ENCODE data around the gene CTNNA1. TPM values are rescaled to one million over a fixed set of nuclear protein-coding genes. Genes with fewer than 3 reads are reported as not detected.

CTNNA1 gene
- total RNA-seq, 1 donor from 2014 or later = 495 TPM

DNA sequence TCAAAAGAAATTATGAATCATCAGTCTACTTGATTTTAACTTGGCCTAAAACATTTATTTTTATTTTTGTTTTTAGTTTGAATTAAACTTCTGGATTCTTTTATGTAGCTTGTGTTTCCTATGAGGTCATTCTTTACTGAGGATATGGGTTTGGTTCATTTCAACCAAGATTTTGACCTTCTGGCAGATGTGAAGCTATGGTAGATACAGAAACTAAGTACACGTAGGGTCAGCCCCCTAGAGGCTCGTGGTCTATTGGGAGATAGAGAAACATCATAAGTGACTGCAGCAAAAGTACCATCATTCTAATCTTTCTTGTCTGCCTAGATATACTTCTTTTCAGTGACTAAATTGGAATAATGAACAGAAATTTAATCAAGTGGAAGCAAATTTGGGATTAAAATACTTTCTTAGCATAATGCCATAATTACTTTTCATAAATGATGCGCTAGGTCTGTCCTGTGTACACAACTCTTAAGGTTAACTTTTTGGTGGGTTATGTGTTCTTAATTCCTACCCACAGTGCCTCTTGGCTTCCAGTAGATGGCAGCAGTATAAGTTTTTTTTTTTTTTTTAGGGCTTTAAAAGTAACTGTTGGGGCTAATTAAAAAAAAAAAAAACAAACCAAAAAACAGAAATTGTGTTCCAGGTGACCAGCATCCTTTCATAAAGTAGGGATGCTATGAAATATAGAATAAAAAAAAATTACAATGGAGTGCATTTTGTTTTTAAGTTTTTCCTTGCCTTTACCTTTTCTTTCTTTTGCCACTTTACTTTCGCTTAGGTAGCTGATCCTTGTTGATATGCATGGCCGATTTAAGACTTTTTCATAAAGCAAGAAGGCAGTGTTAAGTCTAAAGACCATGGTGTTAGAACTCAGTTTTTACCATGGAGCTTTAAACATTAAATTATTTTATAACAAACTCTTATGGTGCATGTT is 72.0 kb downstream of the CTNNA1 start:
- DNase-seq (ENCODE audit: low read depth) = peak; percentile 13
- TF ChIP-seq, protein P1, sequence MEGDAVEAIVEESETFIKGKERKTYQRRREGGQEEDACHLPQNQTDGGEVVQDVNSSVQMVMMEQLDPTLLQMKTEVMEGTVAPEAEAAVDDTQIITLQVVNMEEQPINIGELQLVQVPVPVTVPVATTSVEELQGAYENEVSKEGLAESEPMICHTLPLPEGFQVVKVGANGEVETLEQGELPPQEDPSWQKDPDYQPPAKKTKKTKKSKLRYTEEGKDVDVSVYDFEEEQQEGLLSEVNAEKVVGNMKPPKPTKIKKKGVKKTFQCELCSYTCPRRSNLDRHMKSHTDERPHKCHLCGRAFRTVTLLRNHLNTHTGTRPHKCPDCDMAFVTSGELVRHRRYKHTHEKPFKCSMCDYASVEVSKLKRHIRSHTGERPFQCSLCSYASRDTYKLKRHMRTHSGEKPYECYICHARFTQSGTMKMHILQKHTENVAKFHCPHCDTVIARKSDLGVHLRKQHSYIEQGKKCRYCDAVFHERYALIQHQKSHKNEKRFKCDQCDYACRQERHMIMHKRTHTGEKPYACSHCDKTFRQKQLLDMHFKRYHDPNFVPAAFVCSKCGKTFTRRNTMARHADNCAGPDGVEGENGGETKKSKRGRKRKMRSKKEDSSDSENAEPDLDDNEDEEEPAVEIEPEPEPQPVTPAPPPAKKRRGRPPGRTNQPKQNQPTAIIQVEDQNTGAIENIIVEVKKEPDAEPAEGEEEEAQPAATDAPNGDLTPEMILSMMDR (IDR thresholded peaks at IDR 0.05; ENCODE audit: insufficient read depth, low read length, severe bottlenecking) = peak; percentile 25
- no peak overlapping the region for H3K4me3 ChIP-seq (ENCODE audit: low read depth, low read length)
- H3K27me3 ChIP-seq (ENCODE audit: control insufficient read depth, insufficient read depth, low read length) = no peaks in the 10 kb centered on the region
- H3K36me3 ChIP-seq (ENCODE audit: control insufficient read depth, insufficient read depth, low read length) = peaks cover 13% of the 10 kb centered on the region
- no peak for FAIRE-seq

DNA sequence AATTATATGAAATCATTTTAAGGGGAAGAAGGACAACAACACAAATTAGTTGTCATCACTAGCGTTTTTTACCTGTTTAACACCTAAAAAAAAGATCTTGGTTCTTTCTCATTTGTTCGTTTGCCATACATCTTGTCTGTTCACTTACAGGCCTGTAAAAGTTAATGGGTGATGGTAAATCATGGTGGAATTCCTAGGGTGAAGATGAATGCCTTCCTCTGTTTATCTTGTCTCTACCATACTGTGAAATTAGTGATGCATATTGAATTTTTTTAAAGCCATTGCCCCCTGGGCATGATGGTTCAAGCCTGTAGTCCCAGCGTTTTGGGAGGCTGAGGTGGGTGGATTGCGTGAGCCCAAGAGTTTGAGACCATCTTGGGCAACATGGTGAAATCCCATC is 75.3 kb downstream of the CTNNA1 start:
- DNase-seq (ENCODE audit: low read depth) (no peak), FAIRE-seq (no peak)
- Histone ChIP-seq H3K27me3 (ENCODE audit: control insufficient read depth, insufficient read depth, low read length) (no peaks in the 10 kb centered on the region), H3K4me3 (ENCODE audit: low read depth, low read length) (no peak overlapping the region), H3K36me3 (ENCODE audit: control insufficient read depth, insufficient read depth, low read length) (peaks cover 16% of the 10 kb centered on the region)
- TF ChIP-seq, protein P1 (IDR thresholded peaks at IDR 0.05; ENCODE audit: insufficient read depth, low read length, severe bottlenecking) = no peak

DNA sequence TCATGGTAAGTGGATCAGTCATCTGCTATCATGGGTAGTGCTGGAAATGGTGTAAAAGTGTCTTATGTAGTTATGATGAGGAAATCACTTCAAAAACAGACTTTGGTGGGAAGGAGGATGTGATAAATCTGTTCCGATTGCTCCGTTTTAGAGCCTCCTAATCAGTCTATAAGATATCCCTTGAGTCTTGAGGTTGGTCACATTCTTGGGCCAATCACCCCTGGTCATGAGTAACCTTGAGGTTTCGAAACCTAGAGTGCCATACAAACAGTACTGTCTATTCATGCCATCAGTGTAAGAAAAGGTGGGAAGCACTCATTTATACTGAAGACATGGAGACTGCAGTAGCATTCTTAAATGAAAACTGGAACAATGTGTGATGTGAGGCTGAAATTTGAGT is 76.1 kb downstream of the CTNNA1 start:
- Histone ChIP-seq H3K4me3 (ENCODE audit: low read depth, low read length) (no peak overlapping the region), H3K36me3 (ENCODE audit: control insufficient read depth, insufficient read depth, low read length) (peaks cover 16% of the 10 kb centered on the region), H3K27me3 (ENCODE audit: control insufficient read depth, insufficient read depth, low read length) (no peaks in the 10 kb centered on the region)
- FAIRE-seq (no peak), DNase-seq (ENCODE audit: low read depth) (peak; percentile 47)
- TF ChIP-seq, protein P1 (IDR thresholded peaks at IDR 0.05; ENCODE audit: insufficient read depth, low read length, severe bottlenecking) = no peak

DNA sequence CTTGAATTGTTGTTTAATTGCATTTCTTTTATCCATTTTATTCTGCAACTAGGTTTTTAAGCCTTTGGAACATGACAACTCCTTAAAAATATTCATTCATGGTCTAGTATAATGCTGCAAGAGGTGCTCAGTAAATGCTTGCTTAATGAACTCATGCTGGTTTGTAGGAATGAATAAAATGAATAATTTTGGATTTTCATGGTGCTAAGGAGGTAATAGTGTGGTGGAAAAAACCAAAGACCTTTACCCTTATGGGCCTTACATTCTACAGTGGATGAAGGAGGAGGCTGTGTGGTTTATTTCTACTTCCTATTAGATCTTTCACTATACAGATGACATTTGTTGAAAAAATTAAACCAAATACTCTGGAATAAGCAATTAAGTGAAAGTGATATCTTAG is 78.5 kb downstream of the CTNNA1 start:
- H3K27me3 ChIP-seq (ENCODE audit: control insufficient read depth, insufficient read depth, low read length) = no peaks in the 10 kb centered on the region
- FAIRE-seq = no peak
- no peak for DNase-seq (ENCODE audit: low read depth)
- peaks cover 12% of the 10 kb centered on the region for H3K36me3 ChIP-seq (ENCODE audit: control insufficient read depth, insufficient read depth, low read length)
- TF ChIP-seq, protein P1 (IDR thresholded peaks at IDR 0.05; ENCODE audit: insufficient read depth, low read length, severe bottlenecking) = no peak
- H3K4me3 ChIP-seq (ENCODE audit: low read depth, low read length) = no peak overlapping the region

DNA sequence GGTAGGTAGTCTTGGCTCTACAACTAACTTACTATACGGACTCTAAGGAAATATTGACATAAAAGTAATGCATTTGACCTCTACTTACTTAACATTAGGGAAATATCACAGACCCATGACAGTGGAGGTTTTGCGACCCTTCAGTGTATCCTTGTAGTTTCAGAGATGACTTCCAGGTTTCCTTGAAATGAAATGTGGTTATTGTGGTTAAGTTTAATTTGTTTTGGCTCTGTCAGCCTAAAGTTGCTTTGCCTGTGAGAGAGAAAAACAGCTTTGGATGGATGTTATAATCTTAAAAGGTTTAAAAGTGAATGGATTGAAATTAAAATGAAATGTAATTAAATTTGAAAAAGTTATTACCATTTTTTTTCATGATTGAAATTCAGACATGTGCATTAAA is 79.0 kb downstream of the CTNNA1 start:
- FAIRE-seq (no peak), DNase-seq (ENCODE audit: low read depth) (no peak)
- H3K27me3 ChIP-seq (ENCODE audit: control insufficient read depth, insufficient read depth, low read length) = no peaks in the 10 kb centered on the region
- H3K36me3 ChIP-seq (ENCODE audit: control insufficient read depth, insufficient read depth, low read length) = peaks cover 12% of the 10 kb centered on the region
- TF ChIP-seq, protein P1 (IDR thresholded peaks at IDR 0.05; ENCODE audit: insufficient read depth, low read length, severe bottlenecking) = no peak
- no peak overlapping the region for H3K4me3 ChIP-seq (ENCODE audit: low read depth, low read length)
